Colonic mucosa (tissue), 4 donors: Measurements from ENCODE around the gene SSR1. TPM values are rescaled to one million over a fixed set of nuclear protein-coding genes. Genes with fewer than 3 reads are reported as not detected.

ENCODE experiments used
- DNase-seq: peaks from one replicate; pipeline ENCODE4 v3.0.0-alpha.2; 2020
- H3K27ac ChIP-seq: fragments of 200-600 bp; one replicate; pipeline ENCODE4 v1.8.0; 2021
- H3K27me3 ChIP-seq: fragments of 200-600 bp; one replicate; pipeline ENCODE4 v1.8.0; 2021
- H3K36me3 ChIP-seq: fragments of 200-600 bp; one replicate; pipeline ENCODE4 v1.8.0; 2021
- H3K4me1 ChIP-seq: fragments of 200-600 bp; one replicate; pipeline ENCODE4 v1.8.0; 2021; ENCODE audit warnings: mild to moderate bottlenecking
- H3K4me3 ChIP-seq: fragments of 200-600 bp; one replicate; pipeline ENCODE4 v1.8.0; 2021
- H3K9ac ChIP-seq, 2 donors: one replicate each; pipeline ENCODE4 v1.7.0; 2013; ENCODE audit warnings: control low read depth in 2 of 2, low read depth in 2 of 2, low read length in 2 of 2
- H3K9me3 ChIP-seq: fragments of 200-600 bp; one replicate; pipeline ENCODE4 v1.8.0; 2021
- intact Hi-C: fragments of 100-400 bp; cut with DNase I; formaldehyde crosslinking; loops from one replicate; pipeline ENCODE4 v1.14.1; 2022
- total RNA-seq, 2 donors: library from RNA; stranded (reverse); fragmentation: NEBNext Ultra II Directional in 1 of 2; extraction: Animal tissue kit (Norgen Biotek cat#: 25700) in 1 of 2; gene quantifications; one replicate each; pipeline ENCODE4 v1.2.1, GENCODE V29; 2021
- TF ChIP-seq, protein P1 (sequence below): fragments of 200-600 bp; IDR thresholded peaks from one replicate; pipeline ENCODE4 v1.8.0; 2022; ENCODE audit warnings: antibody characterized with exemption, mild to moderate bottlenecking
- donor health status: healthy.
- donor health status: DM: no; HTN: no; CAD: no.
- donor health status: DM: no; HTN: no; CAD: no.

The SSR1 gene
- total RNA-seq, 2 donors from 2014 or later, result 150 to 153 TPM

DNA sequence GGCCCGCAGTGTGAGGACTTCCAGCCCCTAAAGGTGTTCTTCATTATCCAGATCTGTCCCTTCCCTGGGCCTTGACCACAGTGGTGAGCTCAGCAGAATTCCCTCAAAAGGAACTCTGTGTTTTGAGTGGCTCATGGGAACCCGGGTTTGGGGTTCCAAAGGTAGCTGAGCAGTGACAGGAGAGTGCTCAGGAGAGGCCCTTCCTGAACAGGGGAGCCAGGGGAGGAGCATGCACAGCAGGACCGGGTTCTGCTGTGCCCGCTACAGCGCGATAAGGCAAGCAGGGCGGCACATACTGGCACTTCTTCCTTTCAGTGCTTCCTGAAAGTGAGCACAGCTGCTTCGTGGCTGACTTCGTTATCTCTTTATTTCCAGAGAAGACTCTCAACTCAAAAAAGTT is 88.3 kb downstream of the SSR1 start:
- Histone ChIP-seq H3K9me3 (no peaks in the 10 kb centered on the region), H3K36me3 (peaks cover 14% of the 10 kb centered on the region), H3K4me1 (no peaks in the 10 kb centered on the region), H3K27me3 (no peaks in the 10 kb centered on the region), H3K9ac (no peak overlapping the region), H3K27ac (no peak overlapping the region), H3K4me3 (no peak overlapping the region)
- intact Hi-C loops, result no loop called here
- TF ChIP-seq, protein P1, sequence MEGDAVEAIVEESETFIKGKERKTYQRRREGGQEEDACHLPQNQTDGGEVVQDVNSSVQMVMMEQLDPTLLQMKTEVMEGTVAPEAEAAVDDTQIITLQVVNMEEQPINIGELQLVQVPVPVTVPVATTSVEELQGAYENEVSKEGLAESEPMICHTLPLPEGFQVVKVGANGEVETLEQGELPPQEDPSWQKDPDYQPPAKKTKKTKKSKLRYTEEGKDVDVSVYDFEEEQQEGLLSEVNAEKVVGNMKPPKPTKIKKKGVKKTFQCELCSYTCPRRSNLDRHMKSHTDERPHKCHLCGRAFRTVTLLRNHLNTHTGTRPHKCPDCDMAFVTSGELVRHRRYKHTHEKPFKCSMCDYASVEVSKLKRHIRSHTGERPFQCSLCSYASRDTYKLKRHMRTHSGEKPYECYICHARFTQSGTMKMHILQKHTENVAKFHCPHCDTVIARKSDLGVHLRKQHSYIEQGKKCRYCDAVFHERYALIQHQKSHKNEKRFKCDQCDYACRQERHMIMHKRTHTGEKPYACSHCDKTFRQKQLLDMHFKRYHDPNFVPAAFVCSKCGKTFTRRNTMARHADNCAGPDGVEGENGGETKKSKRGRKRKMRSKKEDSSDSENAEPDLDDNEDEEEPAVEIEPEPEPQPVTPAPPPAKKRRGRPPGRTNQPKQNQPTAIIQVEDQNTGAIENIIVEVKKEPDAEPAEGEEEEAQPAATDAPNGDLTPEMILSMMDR, result no peak
- DNase-seq, result no peak

DNA sequence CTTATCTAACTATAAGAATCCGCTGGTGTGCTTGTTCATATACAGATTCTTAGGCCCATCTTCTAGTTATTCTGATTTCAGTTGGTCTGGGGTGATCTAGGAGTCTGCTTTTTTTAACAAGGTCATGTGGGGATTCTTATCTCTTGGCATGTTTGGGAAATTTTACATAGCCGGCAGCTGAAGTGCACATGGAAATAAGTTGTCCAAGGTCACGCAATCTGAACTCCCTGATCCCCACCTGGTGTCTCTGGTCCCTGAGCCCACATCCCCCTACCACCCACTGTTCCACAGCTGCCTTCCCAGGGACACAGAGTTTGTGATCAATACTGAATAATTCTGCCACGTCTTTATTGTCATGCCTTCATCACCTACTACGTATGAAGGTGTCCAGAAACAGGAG is 90.8 kb downstream of the SSR1 start:
- Histone ChIP-seq H3K4me3 (no peak overlapping the region), H3K36me3 (peaks cover 5% of the 10 kb centered on the region), H3K27ac (no peak overlapping the region), H3K4me1 (no peaks in the 10 kb centered on the region), H3K9ac (no peak overlapping the region), H3K27me3 (no peaks in the 10 kb centered on the region), H3K9me3 (no peaks in the 10 kb centered on the region)
- TF ChIP-seq, protein P1, result no peak
- DNase-seq, result no peak
- intact Hi-C loops, result no loop called here

DNA sequence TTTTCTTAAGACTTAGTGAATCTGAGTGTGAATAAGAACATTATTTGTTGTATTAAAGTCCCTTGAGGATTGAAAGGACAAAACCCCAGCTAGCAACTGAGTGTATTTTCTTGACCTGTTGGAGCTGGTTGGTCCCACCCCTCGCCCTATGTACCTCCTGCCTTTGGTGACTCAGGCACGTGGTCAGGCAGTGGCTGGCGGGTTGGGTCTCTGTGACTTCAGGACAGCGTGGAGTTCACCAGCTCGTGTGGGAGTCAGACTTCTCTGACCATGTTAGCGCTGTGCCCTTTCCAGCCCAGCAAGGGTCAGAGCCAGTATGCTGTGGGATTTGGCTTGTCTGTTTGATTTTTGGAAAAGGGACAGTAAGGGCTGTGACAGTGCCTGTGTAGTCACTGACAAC is 93.7 kb downstream of the SSR1 start:
- no peak overlapping the region for H3K27ac ChIP-seq
- H3K27me3 ChIP-seq, result no peaks in the 10 kb centered on the region
- no peak overlapping the region for H3K9ac ChIP-seq
- no peaks in the 10 kb centered on the region for H3K4me1 ChIP-seq
- peaks cover 5% of the 10 kb centered on the region for H3K36me3 ChIP-seq
- no peak for DNase-seq
- TF ChIP-seq, protein P1, result no peak
- no peak overlapping the region for H3K4me3 ChIP-seq
- H3K9me3 ChIP-seq, result no peaks in the 10 kb centered on the region
- intact Hi-C loops, result no loop called here

DNA sequence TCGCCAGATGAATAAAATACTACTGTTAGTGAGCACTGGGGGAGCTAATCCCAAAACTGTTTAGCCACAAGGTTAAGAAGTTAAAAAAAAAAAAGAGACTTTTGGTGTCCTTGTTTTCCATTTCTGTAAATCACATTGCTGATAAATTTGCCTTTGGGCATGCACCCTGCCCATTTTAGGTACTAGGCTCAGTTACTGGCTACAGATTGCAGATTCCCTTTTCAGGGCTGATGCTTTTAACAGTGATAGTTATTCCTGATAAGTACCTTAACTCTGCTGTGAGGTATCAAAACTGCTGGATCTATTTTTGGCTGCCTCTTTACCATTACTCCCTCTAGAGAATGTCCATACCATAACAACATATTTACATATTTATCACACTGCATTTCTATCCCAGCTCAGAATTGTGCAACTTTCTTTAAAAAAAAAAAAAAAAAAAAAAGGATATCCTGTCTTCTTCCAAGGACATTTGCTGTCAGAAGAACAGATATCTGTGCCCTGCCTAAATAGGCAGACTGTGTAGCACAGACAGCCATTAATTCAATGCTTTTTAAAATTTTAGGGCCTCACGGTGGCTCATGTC is 94.5 kb downstream of the SSR1 start:
- H3K36me3 ChIP-seq, result peaks cover 7% of the 10 kb centered on the region
- H3K27me3 ChIP-seq, result no peaks in the 10 kb centered on the region
- TF ChIP-seq, protein P1, result no peak
- H3K9ac ChIP-seq, result no peak overlapping the region
- no peak overlapping the region for H3K4me3 ChIP-seq
- H3K27ac ChIP-seq, result no peak overlapping the region
- no peaks in the 10 kb centered on the region for H3K9me3 ChIP-seq
- DNase-seq, result no peak
- intact Hi-C loops, result no loop called here
- H3K4me1 ChIP-seq, result no peaks in the 10 kb centered on the region

Other genes starting within 250 kb of the SSR1 start
- 10 to 100 TPM; 79.0 to 81.3 TPM for gene RREB1, start 205.2 kb downstream of the SSR1 start, total RNA-seq
- not detected for gene CAGE1, start 76.5 kb upstream of the SSR1 start, total RNA-seq
- 10 to 100 TPM; 16.6 to 16.9 TPM for gene RIOK1, start 76.6 kb upstream of the SSR1 start, total RNA-seq
- gene DSP, start 228.5 kb upstream of the SSR1 start, total RNA-seq, result 100 to 1,000 TPM; 201 to 250 TPM